Tibial nerve (tissue), 4 donors: ENCODE data around the gene NSFL1C. TPM values are rescaled to one million over a fixed set of nuclear protein-coding genes. Genes with fewer than 3 reads are reported as not detected.

Source experiments
- DNase-seq, 2 donors: peaks; one replicate each; pipeline ENCODE4 v3.0.0-alpha.2; 2019; ENCODE audit warnings: low spot score in 2 of 2
- H3K27ac ChIP-seq, 4 donors: fragments of 200-600 bp; sonication (generic) in 3 of 4; one replicate each; pipeline ENCODE4 v1.5.1; 2017 to 2019; ENCODE audit warnings: mild to moderate bottlenecking in 1 of 4
- H3K27me3 ChIP-seq, 2 donors: fragments of 200-600 bp; sonication (generic) in 1 of 2; one replicate each; pipeline versions ENCODE4 v1.5.1 to v1.6.0; 2017 to 2019
- H3K36me3 ChIP-seq, 3 donors: fragments of 200-600 bp; sonication (generic); one replicate each; pipeline ENCODE4 v1.5.1; 2018 to 2019
- H3K4me1 ChIP-seq, 4 donors: fragments of 200-600 bp; sonication (generic) in 3 of 4; one replicate each; pipeline ENCODE4 v1.5.1; 2017 to 2019
- H3K4me3 ChIP-seq, 4 donors: fragments of 200-600 bp; sonication (generic) in 3 of 4; one replicate each; pipeline ENCODE4 v1.5.1; 2017 to 2019; ENCODE audit warnings: mild to moderate bottlenecking in 1 of 4, moderate library complexity in 1 of 4
- H3K9me3 ChIP-seq, 4 donors: fragments of 200-600 bp; sonication (generic) in 3 of 4; one replicate each; pipeline ENCODE4 v1.5.1; 2017 to 2019
- EP300 ChIP-seq, 2 donors: sonication (generic); formaldehyde crosslinking; IDR thresholded peaks; one replicate each; pipeline ENCODE4 v1.6.1; 2017; ENCODE audit warnings: antibody characterized with exemption in 2 of 2, mild to moderate bottlenecking in 1 of 2
- POLR2A ChIP-seq, 2 donors: fragments of 450-650 bp; IDR thresholded peaks; one replicate each; pipeline ENCODE4 v1.6.1; 2017; ENCODE audit warnings: antibody characterized with exemption in 2 of 2, mild to moderate bottlenecking in 2 of 2, moderate library complexity in 2 of 2
- WGBS, 2 donors: methylation state at CpG; one replicate each; pipeline ENCODE4 v1.1.5; 2018; 5-methylcytosine and 5-hydroxymethylcytosine counted together
- total RNA-seq, 4 donors: library from RNA; depleted of rRNA; stranded (reverse); fragments of >200 nt; gene quantifications; one replicate each; pipeline ENCODE4 v1.1.0, GENCODE V29; 2016
- TF ChIP-seq, protein P1 (sequence below), 5 experiments: fragments of 200-600 bp in 3 of 5; fragments of 450-650 bp in 2 of 5; sonication (generic) in 3 of 5; IDR thresholded peaks; one replicate each; pipeline ENCODE4 v1.5.1; 2016 to 2019; ENCODE audit warnings: antibody characterized with exemption in 5 of 5, mild to moderate bottlenecking in 3 of 5, moderate library complexity in 2 of 5

The NSFL1C gene
- total RNA-seq, 4 donors from 2014 or later: 31.0 to 71.4 (median 49.9) TPM

DNA sequence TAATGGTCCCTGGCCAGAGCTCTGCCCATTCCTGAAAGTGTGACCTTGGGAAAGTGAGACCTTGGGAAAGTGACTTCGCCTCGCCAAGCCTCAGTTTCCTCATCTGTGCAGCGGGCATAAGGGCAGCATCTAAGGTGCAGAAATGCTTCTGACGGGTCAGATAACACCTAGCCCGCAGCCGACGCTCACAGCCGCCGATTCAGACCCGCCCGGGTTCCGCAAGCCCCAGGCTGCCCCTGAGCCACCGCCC lies 74.3 kb downstream of the NSFL1C start:
- Histone ChIP-seq H3K27ac (peak overlapping the region; percentile 65 to 89 (median 86)), H3K27me3 (peaks cover 0 to 8% of the 10 kb centered on the region in 2 donors), H3K4me3 (peak overlapping the region; percentile 78 to 87 (median 81)), H3K4me1 (peaks cover 4 to 59% (median 47%) of the 10 kb centered on the region in 4 donors), H3K9me3 (no peaks in the 10 kb centered on the region), H3K36me3 (no peaks in the 10 kb centered on the region)
- 1% methylated on average over 12 of the region's 13 CpGs for WGBS, 2 donors
- no peak for TF ChIP-seq EP300 (IDR thresholded peaks at IDR 0.05)
- TF ChIP-seq, protein P1, sequence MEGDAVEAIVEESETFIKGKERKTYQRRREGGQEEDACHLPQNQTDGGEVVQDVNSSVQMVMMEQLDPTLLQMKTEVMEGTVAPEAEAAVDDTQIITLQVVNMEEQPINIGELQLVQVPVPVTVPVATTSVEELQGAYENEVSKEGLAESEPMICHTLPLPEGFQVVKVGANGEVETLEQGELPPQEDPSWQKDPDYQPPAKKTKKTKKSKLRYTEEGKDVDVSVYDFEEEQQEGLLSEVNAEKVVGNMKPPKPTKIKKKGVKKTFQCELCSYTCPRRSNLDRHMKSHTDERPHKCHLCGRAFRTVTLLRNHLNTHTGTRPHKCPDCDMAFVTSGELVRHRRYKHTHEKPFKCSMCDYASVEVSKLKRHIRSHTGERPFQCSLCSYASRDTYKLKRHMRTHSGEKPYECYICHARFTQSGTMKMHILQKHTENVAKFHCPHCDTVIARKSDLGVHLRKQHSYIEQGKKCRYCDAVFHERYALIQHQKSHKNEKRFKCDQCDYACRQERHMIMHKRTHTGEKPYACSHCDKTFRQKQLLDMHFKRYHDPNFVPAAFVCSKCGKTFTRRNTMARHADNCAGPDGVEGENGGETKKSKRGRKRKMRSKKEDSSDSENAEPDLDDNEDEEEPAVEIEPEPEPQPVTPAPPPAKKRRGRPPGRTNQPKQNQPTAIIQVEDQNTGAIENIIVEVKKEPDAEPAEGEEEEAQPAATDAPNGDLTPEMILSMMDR (IDR thresholded peaks at IDR 0.05): no peak
- no peak for TF ChIP-seq POLR2A (IDR thresholded peaks at IDR 0.05)
- no peak for DNase-seq

Other genes starting within 250 kb of the NSFL1C start
- under 1 TPM in 1 of 4 donors, not detected in 3; 0.39 TPM for gene RAD21L1, start 240.8 kb downstream of the NSFL1C start, total RNA-seq
- 1 to 10 TPM; 4.5 to 7.4 (median 6.9) TPM for gene SNPH, start 200.6 kb downstream of the NSFL1C start, total RNA-seq
- gene SDCBP2, start 137.7 kb downstream of the NSFL1C start, total RNA-seq: 1 to 10 TPM; 1.9 to 4.2 (median 2.9) TPM
- gene FKBP1A, start 73.8 kb downstream of the NSFL1C start, total RNA-seq: 100 to 1,000 TPM in 3 of 4 donors, 10 to 100 TPM in 1; 92.2 to 172 (median 130) TPM
- gene SIRPB2, start 24.6 kb upstream of the NSFL1C start, total RNA-seq: 10 to 100 TPM in 2 of 4 donors, 1 to 10 TPM in 2; 3.9 to 28.5 (median 10.5) TPM
- not detected for gene SIRPD, start 90.9 kb upstream of the NSFL1C start, total RNA-seq
- gene SIRPB1, start 153.2 kb upstream of the NSFL1C start, total RNA-seq: 1 to 10 TPM; 1.4 to 5.1 (median 1.9) TPM
- gene SIRPG, start 190.9 kb upstream of the NSFL1C start, total RNA-seq: under 1 TPM in 1 of 4 donors, not detected in 3; 0.30 TPM